MCF 10A (cell line): ENCODE data around the gene DOCK8. TPM values are rescaled to one million over a fixed set of nuclear protein-coding genes. Genes with fewer than 3 reads are reported as not detected.

Source experiments
- BruUV-seq: library from RNA; stranded (reverse); fragments of 400-500 nt; replicated peaks from 2 replicates; lab custom pipeline; 2021; lab: Mats Ljungman, UMichigan
- CTCF ChIA-PET: fragments of 300-600 bp; sonication (Branson Sonifier 250); formaldehyde crosslinking; extraction: SDS; loops from one replicate; lab custom pipeline; 2021; ENCODE audit warnings: antibody characterized with exemption, inconsistent platforms; lab: Yijun Ruan, JAX
- POLR2A ChIA-PET: fragments of 300-600, 350-650 bp; sonication (Branson Sonifier 250); formaldehyde crosslinking; extraction: SDS; loops from one replicate; lab custom pipeline; 2020; ENCODE audit warnings: antibody characterized with exemption, inconsistent platforms; lab: Yijun Ruan, JAX
- DNase-seq: peaks from one replicate; pipeline ENCODE4 v3.0.0-alpha.2; 2018; ENCODE audit not compliant: unreplicated experiment
- H3K27ac Mint-ChIP-seq: one replicate; pipeline ENCODE4 v1.8.0; 2022; ENCODE audit warnings: mild to moderate bottlenecking, low read depth, mixed read lengths; ENCODE audit not compliant: unreplicated experiment
- H3K27me3 Mint-ChIP-seq: one replicate; pipeline ENCODE4 v1.8.0; 2022; ENCODE audit warnings: mixed read lengths; ENCODE audit not compliant: insufficient read depth, unreplicated experiment
- H3K36me3 Mint-ChIP-seq: one replicate; pipeline ENCODE4 v1.8.0; 2022; ENCODE audit warnings: mild to moderate bottlenecking, moderate library complexity, mixed read lengths; ENCODE audit not compliant: insufficient read depth, unreplicated experiment
- H3K4me1 Mint-ChIP-seq: one replicate; pipeline ENCODE4 v1.8.0; 2022; ENCODE audit warnings: mixed read lengths; ENCODE audit not compliant: insufficient read depth, unreplicated experiment
- H3K4me3 Mint-ChIP-seq: one replicate; pipeline ENCODE4 v1.8.0; 2022; ENCODE audit warnings: mild to moderate bottlenecking, moderate library complexity, mixed read lengths; ENCODE audit not compliant: unreplicated experiment
- H3K9me3 Mint-ChIP-seq: one replicate; pipeline ENCODE4 v1.8.0; 2022; ENCODE audit warnings: mixed read lengths; ENCODE audit not compliant: unreplicated experiment
- CTCF ChIP-seq: fragments of 200-600 bp; IDR thresholded peaks from one replicate; pipeline ENCODE4 v1.8.0; 2022; ENCODE audit warnings: antibody characterized with exemption, mild to moderate bottlenecking; ENCODE audit not compliant: unreplicated experiment
- intact Hi-C: fragments of 100-400 bp; cut with micrococcal nuclease; formaldehyde crosslinking; loops from 2 replicates; pipeline ENCODE4 v1.14.1; 2022
- total RNA-seq: library from RNA; stranded (reverse); gene quantifications from 2 replicates; pipeline ENCODE4 v1.2.3, GENCODE V29; 2022

DOCK8 gene
- total RNA-seq, 1 experiment from 2014 or later: 5.2 TPM

GRCh38 chr9:303502-303901 lies 88.8 kb downstream of the DOCK8 start:
- Mint-ChIP-seq H3K9me3 (no peaks in the 10 kb centered on the region), H3K4me1 (peaks cover 6% of the 10 kb centered on the region), H3K36me3 (no peaks in the 10 kb centered on the region), H3K27ac (peak overlapping the region; percentile 93), H3K4me3 (no peak overlapping the region), H3K27me3 (no peaks in the 10 kb centered on the region)
- ChIA-PET POLR2A (interaction anchor here (1.2 kb wide), 1 partner anchor 10 kb away, joined by 3 read pairs; no protein-coding TSS in a partner anchor), CTCF (interaction anchor here (0.7 to 0.8 kb wide), 2 partner anchors 14 to 702 kb away, joined by 3 read pairs; no protein-coding TSS in a partner anchor)
- TF ChIP-seq CTCF: no peak
- BruUV-seq: no TSS peak
- DNase-seq: no peak
- intact Hi-C loops: loop anchor here (5.0 kb wide), 1 partner anchor 86 kb away; no protein-coding TSS in a partner anchor

GRCh38 chr9:304106-304505 lies 89.4 kb downstream of the DOCK8 start:
- TF ChIP-seq CTCF: no peak
- TSS peak; percentile 97 for BruUV-seq
- Mint-ChIP-seq H3K27ac (peak overlapping the region; percentile 93), H3K36me3 (no peaks in the 10 kb centered on the region), H3K4me3 (peak overlapping the region; percentile 60), H3K27me3 (no peaks in the 10 kb centered on the region), H3K4me1 (peaks cover 6% of the 10 kb centered on the region), H3K9me3 (no peaks in the 10 kb centered on the region)
- intact Hi-C loops: loop anchor here (5.0 kb wide), 1 partner anchor 87 kb away; no protein-coding TSS in a partner anchor
- ChIA-PET POLR2A (interaction anchor here (0.6 to 2.1 kb wide), 5 partner anchors 11 to 166 kb away, joined by 3 to 7 read pairs (median 3); partner anchors contain the start of gene DOCK8), CTCF (interaction anchor here (0.6 to 1.3 kb wide), 4 partner anchors 11 to 701 kb away, joined by 3 to 5 read pairs (median 3); no protein-coding TSS in a partner anchor)
- DNase-seq: no peak

GRCh38 chr9:304519-305185 lies 90.0 kb downstream of the DOCK8 start:
- BruUV-seq: no TSS peak
- ChIA-PET POLR2A (interaction anchor here (0.6 to 2.1 kb wide), 5 partner anchors 11 to 166 kb away, joined by 3 to 7 read pairs (median 3); partner anchors contain the start of gene DOCK8), CTCF (interaction anchor here (0.5 to 1.3 kb wide), 6 partner anchors 10 to 701 kb away, joined by 3 to 5 read pairs (median 3); no protein-coding TSS in a partner anchor)
- Mint-ChIP-seq H3K4me1 (peaks cover 6% of the 10 kb centered on the region), H3K4me3 (peak overlapping the region; percentile 60), H3K36me3 (no peaks in the 10 kb centered on the region), H3K27ac (peak overlapping the region; percentile 93), H3K9me3 (no peaks in the 10 kb centered on the region), H3K27me3 (no peaks in the 10 kb centered on the region)
- no peak for TF ChIP-seq CTCF
- intact Hi-C loops: loop anchor here (5.0 kb wide), 1 partner anchor 87 kb away; no protein-coding TSS in a partner anchor
- peak; percentile 57 for DNase-seq

DNA sequence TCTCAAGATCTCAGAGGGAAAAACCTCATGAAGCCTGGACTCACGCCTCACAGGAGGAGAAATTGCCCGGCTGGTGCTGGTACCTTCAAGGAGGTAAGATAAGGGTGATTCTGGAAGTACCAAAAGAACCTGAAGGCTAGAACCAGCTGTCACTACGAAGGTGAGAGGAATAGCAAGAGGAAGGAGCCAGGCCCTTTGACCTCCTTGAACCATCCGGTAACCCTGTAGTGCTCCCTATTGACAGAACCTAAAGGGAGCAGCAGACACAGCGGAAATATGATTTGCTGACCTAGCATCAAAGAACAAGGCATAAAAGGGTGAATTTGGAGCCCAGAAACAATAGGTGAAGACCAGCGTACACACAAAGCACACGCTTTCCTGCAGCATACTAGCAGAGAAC lies 92.2 kb downstream of the DOCK8 start:
- Mint-ChIP-seq H3K9me3 (no peaks in the 10 kb centered on the region), H3K4me3 (no peak overlapping the region), H3K36me3 (no peaks in the 10 kb centered on the region), H3K4me1 (peaks cover 6% of the 10 kb centered on the region), H3K27me3 (no peaks in the 10 kb centered on the region), H3K27ac (no peak overlapping the region)
- no TSS peak for BruUV-seq
- peak; percentile 43 for DNase-seq
- POLR2A ChIA-PET: interaction anchor here (0.5 kb wide), 1 partner anchor 1384 kb away, joined by 3 read pairs; no protein-coding TSS in a partner anchor
- TF ChIP-seq CTCF: no peak
- CTCF ChIA-PET: interaction anchor here (1.2 kb wide), 1 partner anchor 91 kb away, joined by 4 read pairs; no protein-coding TSS in a partner anchor
- intact Hi-C loops: no loop called here
